PC-9 (cell line): Measurements from ENCODE around the gene GLS. TPM values are rescaled to one million over a fixed set of nuclear protein-coding genes. Genes with fewer than 3 reads are reported as not detected.

Experiments
- BruUV-seq: library from RNA; stranded (reverse); fragments of 400-500 nt; replicated peaks from 2 replicates; lab custom pipeline; 2021; lab: Mats Ljungman, UMichigan
- CTCF ChIA-PET: fragments of 300-600 bp; sonication (Branson Sonifier 250); formaldehyde crosslinking; loops from one replicate; lab custom pipeline; 2022; ENCODE audit warnings: antibody characterized with exemption; lab: Charles Lee
- POLR2A ChIA-PET: fragments of 300-600 bp; sonication (Branson Sonifier 250); formaldehyde crosslinking; loops from one replicate; lab custom pipeline; 2022; ENCODE audit warnings: antibody characterized with exemption; ENCODE audit not compliant: unreplicated experiment; lab: Charles Lee
- DNase-seq, 2 experiments: peaks; one replicate each; pipeline versions ENCODE4 v3.0.0 to v3.0.0-alpha.2; 2015 to 2022; ENCODE audit warnings: mixed read lengths in 1 of 2
- H2AFZ ChIP-seq: fragments of 200-600 bp; sonication (generic); 2 replicates; pipeline ENCODE4 v1.8.1; 2017; ENCODE audit warnings: antibody characterized with exemption
- H3F3A ChIP-seq: fragments of 200-600 bp; sonication (generic); 2 replicates; pipeline ENCODE4 v1.8.1; 2017; ENCODE audit warnings: antibody characterized with exemption, mild to moderate bottlenecking, low read depth; ENCODE audit not compliant: insufficient read depth
- H3K27ac ChIP-seq: fragments of 200-600 bp; sonication (generic); 2 replicates; pipeline ENCODE4 v1.6.1; 2016; ENCODE audit warnings: mixed run types
- H3K27me3 ChIP-seq: fragments of 200-600 bp; sonication (generic); 2 replicates; pipeline ENCODE4 v1.6.1; 2016; ENCODE audit warnings: low read depth, mixed run types; ENCODE audit not compliant: insufficient read depth
- H3K36me3 ChIP-seq: fragments of 200-600 bp; sonication (generic); 2 replicates; pipeline ENCODE4 v1.6.1; 2016; ENCODE audit warnings: low read depth, mixed run types
- H3K4me1 ChIP-seq: fragments of 200-600 bp; sonication (generic); replicated peaks from 2 replicates; pipeline ENCODE4 v1.6.1; 2016; ENCODE audit warnings: mixed run types; ENCODE audit not compliant: insufficient read depth
- H3K4me2 ChIP-seq: fragments of 200-600 bp; sonication (generic); 2 replicates; pipeline ENCODE4 v1.6.1; 2017; ENCODE audit warnings: mixed run types
- H3K4me3 ChIP-seq: fragments of 200-600 bp; sonication (generic); 2 replicates; pipeline ENCODE4 v1.6.1; 2016; ENCODE audit warnings: mixed run types
- H3K79me2 ChIP-seq: fragments of 200-600 bp; sonication (generic); 2 replicates; pipeline ENCODE4 v1.6.1; 2017; ENCODE audit warnings: low read depth, mixed run types
- H3K9me2 ChIP-seq: fragments of 200-600 bp; sonication (generic); 2 replicates; pipeline ENCODE4 v1.8.1; 2017; ENCODE audit warnings: mild to moderate bottlenecking; ENCODE audit not compliant: insufficient read depth
- H3K9me3 ChIP-seq: fragments of 200-600 bp; sonication (generic); 2 replicates; pipeline ENCODE4 v1.8.1; 2016; ENCODE audit warnings: low read depth; ENCODE audit not compliant: insufficient read depth
- H4K20me1 ChIP-seq: fragments of 200-600 bp; sonication (generic); 2 replicates; pipeline ENCODE4 v1.8.1; 2017; ENCODE audit not compliant: insufficient read depth
- EZH2 ChIP-seq: fragments of 200-600 bp; sonication (generic); IDR thresholded peaks from 2 replicates; pipeline ENCODE4 v1.8.0; 2017; ENCODE audit warnings: antibody characterized with exemption, low read depth
- intact Hi-C: fragments of 100-400 bp; cut with micrococcal nuclease; formaldehyde crosslinking; loops from one replicate; pipeline ENCODE4 v1.10.0; 2022; ENCODE audit not compliant: unreplicated experiment
- total RNA-seq: library from RNA; stranded (reverse); gene quantifications from 2 replicates; pipeline ENCODE4 v1.2.3, GENCODE V29; 2021
- TF ChIP-seq, protein P1 (sequence below): fragments of 200-600 bp; sonication (generic); conservative IDR thresholded peaks from 2 replicates; pipeline ENCODE4 v1.6.1; 2017; ENCODE audit warnings: mixed run types, antibody characterized with exemption, mild to moderate bottlenecking, moderate library complexity

GLS gene
- total RNA-seq, 1 experiment from 2014 or later: 68.5 TPM

DNA sequence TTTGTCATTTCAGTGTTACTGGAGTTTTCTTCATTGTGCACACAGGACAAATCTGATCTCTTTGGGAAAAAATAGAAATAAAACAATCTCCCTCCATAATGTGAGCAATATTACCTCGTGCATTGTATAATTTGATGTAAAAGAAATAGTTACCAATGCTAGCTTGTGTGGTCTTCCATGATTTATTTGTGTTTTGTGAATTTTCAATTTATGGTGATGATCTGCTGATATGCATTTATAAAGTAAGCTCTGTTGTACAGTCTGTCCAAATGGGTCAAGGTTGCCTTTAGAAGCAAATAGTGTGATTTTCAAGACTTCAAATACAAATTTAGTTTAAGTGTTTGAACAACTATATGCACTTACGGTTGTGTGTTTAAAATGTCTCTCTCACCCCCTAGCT lies 82.5 kb downstream of the GLS start:
- no TSS peak for BruUV-seq
- Histone ChIP-seq H2AFZ (no peak overlapping the region), H3K79me2 (no peaks in the 10 kb centered on the region), H3K4me1 (no peaks in the 10 kb centered on the region), H3K9me2 (no peaks in the 10 kb centered on the region; the same call in 1 of the 2 replicates), H3K27me3 (no peaks in the 10 kb centered on the region), H3K4me3 (no peak overlapping the region), H3F3A (no peaks in the 10 kb centered on the region), H3K36me3 (0 out of 2 replicates have a peak, but pooled peaks cover 3% of the 10 kb centered on the region), H4K20me1 (no peaks in the 10 kb centered on the region), H3K4me2 (no peak overlapping the region), H3K27ac (no peak overlapping the region), H3K9me3 (no peaks in the 10 kb centered on the region)
- ChIA-PET POLR2A (no interaction called here), CTCF (no interaction called here)
- intact Hi-C loops: no loop called here
- no peak for DNase-seq
- TF ChIP-seq, protein P1, sequence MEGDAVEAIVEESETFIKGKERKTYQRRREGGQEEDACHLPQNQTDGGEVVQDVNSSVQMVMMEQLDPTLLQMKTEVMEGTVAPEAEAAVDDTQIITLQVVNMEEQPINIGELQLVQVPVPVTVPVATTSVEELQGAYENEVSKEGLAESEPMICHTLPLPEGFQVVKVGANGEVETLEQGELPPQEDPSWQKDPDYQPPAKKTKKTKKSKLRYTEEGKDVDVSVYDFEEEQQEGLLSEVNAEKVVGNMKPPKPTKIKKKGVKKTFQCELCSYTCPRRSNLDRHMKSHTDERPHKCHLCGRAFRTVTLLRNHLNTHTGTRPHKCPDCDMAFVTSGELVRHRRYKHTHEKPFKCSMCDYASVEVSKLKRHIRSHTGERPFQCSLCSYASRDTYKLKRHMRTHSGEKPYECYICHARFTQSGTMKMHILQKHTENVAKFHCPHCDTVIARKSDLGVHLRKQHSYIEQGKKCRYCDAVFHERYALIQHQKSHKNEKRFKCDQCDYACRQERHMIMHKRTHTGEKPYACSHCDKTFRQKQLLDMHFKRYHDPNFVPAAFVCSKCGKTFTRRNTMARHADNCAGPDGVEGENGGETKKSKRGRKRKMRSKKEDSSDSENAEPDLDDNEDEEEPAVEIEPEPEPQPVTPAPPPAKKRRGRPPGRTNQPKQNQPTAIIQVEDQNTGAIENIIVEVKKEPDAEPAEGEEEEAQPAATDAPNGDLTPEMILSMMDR: no peak
- TF ChIP-seq EZH2: no peak

DNA sequence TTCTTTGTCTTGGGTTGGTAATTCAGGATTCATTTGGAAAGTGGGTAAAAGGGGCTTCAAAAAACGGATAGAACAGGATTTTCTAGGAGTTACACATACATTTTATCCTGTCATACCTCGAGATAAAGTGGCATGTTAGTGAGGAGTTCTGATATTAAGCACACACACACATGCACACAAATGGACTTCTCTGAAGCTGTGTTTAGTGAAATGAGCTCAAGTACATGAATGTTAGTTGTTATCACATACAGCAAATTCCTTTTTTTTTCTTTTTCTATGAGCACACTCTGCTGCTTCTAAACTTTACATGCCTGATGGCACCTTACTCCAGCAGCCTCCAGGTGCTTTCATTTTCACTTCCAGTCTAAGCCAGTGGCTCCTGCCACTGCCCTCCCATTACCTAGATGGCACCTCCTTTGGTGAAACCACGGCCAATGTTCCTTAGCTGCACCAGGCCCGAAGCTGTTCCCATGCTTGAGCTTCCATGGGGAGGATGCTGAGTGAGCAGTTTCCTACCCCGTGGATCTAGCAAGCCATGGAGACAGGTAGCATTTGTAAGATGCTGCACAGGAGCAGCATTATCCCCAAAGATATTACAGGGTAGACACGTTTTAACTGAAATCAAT lies 83.7 kb downstream of the GLS start:
- intact Hi-C loops: no loop called here

DNA sequence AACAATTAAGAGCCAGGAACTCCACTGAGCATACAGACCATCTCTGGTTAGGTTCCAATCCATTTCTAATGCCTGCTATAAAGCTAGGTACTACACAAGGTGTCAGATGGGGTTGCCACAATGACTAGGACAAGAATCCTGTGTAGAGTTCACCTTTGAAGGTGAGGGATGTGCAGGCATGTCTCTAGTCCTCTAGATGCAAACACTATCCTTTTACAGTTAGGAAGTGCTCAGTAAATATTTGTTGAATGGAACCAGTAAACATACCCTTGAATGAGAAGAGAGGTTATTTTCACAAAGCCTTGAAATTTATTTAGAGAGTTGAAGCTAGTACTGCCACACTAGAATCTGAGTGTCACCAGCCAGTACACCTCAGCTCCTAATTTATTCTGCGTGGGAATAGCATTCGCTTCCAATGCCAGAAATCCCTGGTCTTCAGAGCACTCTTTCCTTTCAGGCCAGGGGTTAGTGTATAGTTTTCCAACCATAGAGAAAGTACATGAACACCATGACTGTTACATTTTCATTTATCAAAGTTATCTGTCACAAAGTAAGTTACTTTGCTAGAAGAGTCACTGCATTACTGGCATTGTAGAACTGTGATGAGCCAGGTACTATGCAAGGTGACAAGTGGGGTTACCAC lies 85.1 kb downstream of the GLS start:
- no peaks in the 10 kb centered on the region for H3F3A ChIP-seq
- CTCF ChIA-PET: no interaction called here
- BruUV-seq: no TSS peak

More for the DNA sequence above, 83.7 kb downstream of the GLS start:
- DNase-seq: no peak
- Histone ChIP-seq H3K27me3 (no peaks in the 10 kb centered on the region), H3K9me3 (no peaks in the 10 kb centered on the region), H3K27ac (no peak overlapping the region), H3K9me2 (no peaks in the 10 kb centered on the region; the same call in 1 of the 2 replicates), H3K79me2 (no peaks in the 10 kb centered on the region), H3K36me3 (0 out of 2 replicates have a peak, but pooled peaks cover 3% of the 10 kb centered on the region), H3K4me3 (no peak overlapping the region), H2AFZ (no peak overlapping the region), H3F3A (no peaks in the 10 kb centered on the region), H3K4me2 (no peak overlapping the region), H3K4me1 (no peaks in the 10 kb centered on the region), H4K20me1 (no peaks in the 10 kb centered on the region)
- no TSS peak for BruUV-seq
- TF ChIP-seq, protein P1: no peak
- TF ChIP-seq EZH2: no peak
- CTCF ChIA-PET: no interaction called here
- POLR2A ChIA-PET: interaction anchor here (0.6 kb wide), 1 partner anchor 78 kb away, joined by 3 read pairs; no protein-coding TSS in a partner anchor

More for the DNA sequence above, 85.1 kb downstream of the GLS start:
- no peak for TF ChIP-seq EZH2
- TF ChIP-seq, protein P1: no peak
- intact Hi-C loops: no loop called here
- Histone ChIP-seq H3K79me2 (no peaks in the 10 kb centered on the region), H3K27ac (no peak overlapping the region), H3K4me3 (no peak overlapping the region), H3K9me3 (no peaks in the 10 kb centered on the region), H3K27me3 (no peaks in the 10 kb centered on the region), H3K4me2 (no peak overlapping the region), H3K4me1 (no peaks in the 10 kb centered on the region), H4K20me1 (no peaks in the 10 kb centered on the region), H2AFZ (no peak overlapping the region), H3K36me3 (peaks cover 10% of the 10 kb centered on the region), H3K9me2 (no peaks in the 10 kb centered on the region; the same call in 1 of the 2 replicates)
- POLR2A ChIA-PET: interaction anchor here (0.5 to 0.7 kb wide), 2 partner anchors 145 to 892 kb away, joined by 4 to 5 read pairs; no protein-coding TSS in a partner anchor
- DNase-seq: no peak
